GM23338 (cell line): ENCODE data around the gene SLC30A3. TPM values are rescaled to one million over a fixed set of nuclear protein-coding genes. Genes with fewer than 3 reads are reported as not detected.

Experiments
- ATAC-seq: fragments of 200-7000 bp; cut with Tn5 transposase; 3 replicates; pipeline ENCODE4 v1.9.1; 2020
- DNase-seq: peaks from one replicate; pipeline ENCODE4 v3.0.0-alpha.2; 2015; ENCODE audit warnings: low spot score
- H2AFZ ChIP-seq: fragments of 200-600 bp; sonication (generic); 2 replicates; pipeline ENCODE4 v1.8.0; 2016; ENCODE audit warnings: antibody characterized with exemption, mild to moderate bottlenecking, moderate library complexity
- H3F3A ChIP-seq: fragments of 200-600 bp; sonication (generic); replicated peaks from 2 replicates; pipeline ENCODE4 v1.8.0; 2017; ENCODE audit warnings: antibody characterized with exemption, mixed run types, low read depth
- H3K27ac ChIP-seq: fragments of 200-600 bp; sonication (generic); 2 replicates; pipeline ENCODE4 v1.6.1; 2016; ENCODE audit warnings: low read depth
- H3K27me3 ChIP-seq: fragments of 200-600 bp; sonication (generic); 2 replicates; pipeline ENCODE4 v1.8.0; 2016; ENCODE audit warnings: mild to moderate bottlenecking, mixed run types, moderate library complexity; ENCODE audit not compliant: insufficient read depth
- H3K36me3 ChIP-seq: fragments of 200-600 bp; sonication (generic); 2 replicates; pipeline ENCODE4 v1.8.0; 2016; ENCODE audit warnings: mild to moderate bottlenecking; ENCODE audit not compliant: insufficient read depth
- H3K4me1 ChIP-seq: fragments of 200-600 bp; sonication (generic); 2 replicates; pipeline ENCODE4 v1.8.0; 2016; ENCODE audit warnings: mild to moderate bottlenecking, moderate library complexity; ENCODE audit not compliant: insufficient read depth
- H3K4me2 ChIP-seq: fragments of 200-600 bp; sonication (generic); 2 replicates; pipeline ENCODE4 v1.7.1; 2017; ENCODE audit warnings: mixed run types
- H3K4me3 ChIP-seq: fragments of 200-600 bp; sonication (generic); 2 replicates; pipeline ENCODE4 v1.6.1; 2016; ENCODE audit warnings: mixed run types
- H3K79me2 ChIP-seq: fragments of 200-600 bp; sonication (generic); replicated peaks from 2 replicates; pipeline ENCODE4 v1.8.0; 2017; ENCODE audit warnings: mild to moderate bottlenecking; ENCODE audit not compliant: insufficient read depth
- H3K9me2 ChIP-seq: fragments of 200-600 bp; sonication (generic); 2 replicates; pipeline ENCODE4 v1.8.0; 2017; ENCODE audit not compliant: insufficient read depth
- H4K20me1 ChIP-seq: fragments of 200-600 bp; sonication (generic); replicated peaks from 2 replicates; pipeline ENCODE4 v1.8.0; 2017; ENCODE audit warnings: mild to moderate bottlenecking; ENCODE audit not compliant: insufficient read depth
- H3K27ac Mint-ChIP-seq: 2 replicates; pipeline ENCODE4 v1.8.0; 2020; ENCODE audit warnings: inconsistent platforms, mild to moderate bottlenecking, moderate library complexity, mixed read lengths
- H3K27me3 Mint-ChIP-seq: 3 replicates; pipeline ENCODE4 v1.8.0; 2022; ENCODE audit warnings: low read depth, mild to moderate bottlenecking, moderate library complexity, mixed read lengths, inconsistent platforms; ENCODE audit not compliant: insufficient read depth, poor library complexity
- H3K36me3 Mint-ChIP-seq: 3 replicates; pipeline ENCODE4 v1.8.0; 2021; ENCODE audit warnings: low read depth, mild to moderate bottlenecking, inconsistent platforms, moderate library complexity, mixed read lengths
- H3K4me1 Mint-ChIP-seq: 3 replicates; pipeline ENCODE4 v1.8.0; 2020; ENCODE audit warnings: mild to moderate bottlenecking, inconsistent platforms, mixed read lengths
- H3K4me3 Mint-ChIP-seq: 3 replicates; pipeline ENCODE4 v1.8.0; 2021; ENCODE audit warnings: moderate library complexity, mild to moderate bottlenecking, inconsistent platforms, mixed read lengths
- H3K9me3 Mint-ChIP-seq: 3 replicates; pipeline ENCODE4 v1.8.0; 2020; ENCODE audit warnings: moderate library complexity, mild to moderate bottlenecking, inconsistent platforms, mixed read lengths
- CREB1 ChIP-seq: fragments of 250-450 bp; sonication (Bioruptor Pico); IDR thresholded peaks from 2 replicates; pipeline ENCODE4 v1.5.0; 2020; ENCODE audit warnings: low read depth, mild to moderate bottlenecking, moderate library complexity
- CTCF ChIP-seq, 2 experiments: fragments of 200-600 bp in 1 of 2; sonication (generic) in 1 of 2; conservative IDR thresholded peaks; 2 replicates each; pipeline versions ENCODE4 v1.5.1 to v1.6.1; 2016 to 2017; ENCODE audit warnings: antibody characterized with exemption in 2 of 2, low read depth in 2 of 2, mild to moderate bottlenecking in 2 of 2, moderate library complexity in 1 of 2
- ETS1 ChIP-seq: IDR thresholded peaks from 2 replicates; pipeline ENCODE4 v1.6.1; 2016; ENCODE audit warnings: antibody characterized with exemption
- EZH2phosphoT487 ChIP-seq: fragments of 200-600 bp; sonication (generic); IDR thresholded peaks from one replicate; pipeline ENCODE4 v1.8.1; 2018; ENCODE audit warnings: antibody characterized with exemption; ENCODE audit not compliant: unreplicated experiment
- JUNB ChIP-seq: IDR thresholded peaks from one replicate; pipeline ENCODE4 v1.6.1; 2016; ENCODE audit warnings: antibody characterized with exemption; ENCODE audit not compliant: unreplicated experiment
- NANOG ChIP-seq: IDR thresholded peaks from 2 replicates; pipeline ENCODE4 v1.6.1; 2016; ENCODE audit warnings: antibody characterized with exemption, borderline replicate concordance
- POLR2AphosphoS5 ChIP-seq: IDR thresholded peaks from 2 replicates; pipeline ENCODE4 v1.6.1; 2016; ENCODE audit warnings: antibody characterized with exemption, low read depth
- STAT1 ChIP-seq: IDR thresholded peaks from one replicate; pipeline ENCODE4 v1.6.1; 2016; ENCODE audit warnings: antibody characterized with exemption; ENCODE audit not compliant: unreplicated experiment
- ZNF114 ChIP-seq: fragments of 250-450 bp; sonication (Bioruptor Pico); IDR thresholded peaks from 2 replicates; pipeline ENCODE4 v1.5.0; 2020; ENCODE audit warnings: mild to moderate bottlenecking, moderate library complexity
- ZNF331 ChIP-seq: fragments of 250-450 bp; sonication (Bioruptor Pico); IDR thresholded peaks from 2 replicates; pipeline ENCODE4 v1.5.0; 2020; ENCODE audit warnings: low read depth, mild to moderate bottlenecking, moderate library complexity
- polyA plus RNA-seq: library from polyadenylated mRNA; unstranded; fragments of >200 nt; fragmentation: Nextera tagmentation; extraction: Ambion mirVana; gene quantifications from 2 replicates; pipeline ENCODE4 v1.2.1, GENCODE V29; 2016
- total RNA-seq: library from RNA; depleted of rRNA; stranded (reverse); fragments of >200 nt; shearing (Covaris generic); gene quantifications from 2 replicates; pipeline ENCODE4 v1.2.3, GENCODE V29; 2014

Gene SLC30A3
- total and polyA plus RNA-seq, 2 experiments from 2014 or later = 4.1 to 8.3 TPM

GRCh38 chr2:27249891-27250651 lies 12.8 kb downstream of the SLC30A3 start:
- Histone ChIP-seq H3K79me2 (no peaks in the 10 kb centered on the region), H3K4me2 (peak overlapping the region; percentile 84), H3K4me3 (peak overlapping the region; percentile 55), H3K4me1 (peaks cover 10% of the 10 kb centered on the region), H3K27ac (no peak overlapping the region), H3K36me3 (no peaks in the 10 kb centered on the region), H2AFZ (peak overlapping the region; percentile 99), H3F3A (peaks cover 12% of the 10 kb centered on the region), H3K27me3 (peaks cover 14% of the 10 kb centered on the region), H4K20me1 (no peaks in the 10 kb centered on the region), H3K9me2 (no peaks in the 10 kb centered on the region)
- Mint-ChIP-seq H3K4me1 (peaks cover 18% of the 10 kb centered on the region), H3K27me3 (peaks cover 23% of the 10 kb centered on the region), H3K27ac (no peak overlapping the region), H3K4me3 (peak overlapping the region; percentile 62), H3K9me3 (no peaks in the 10 kb centered on the region; the same call in 2 of the 3 replicates), H3K36me3 (no peaks in the 10 kb centered on the region)
- ATAC-seq (peak; percentile 87), DNase-seq (peak; percentile 92)
- peak; percentile 85 to 99 for TF ChIP-seq CTCF (conservative IDR thresholded peaks at IDR 0.05; ENCODE audit: low read depth in 2 of 2)
- peak; percentile 45; the same call in 1 of the 2 replicates for TF ChIP-seq ETS1
- no peak for TF ChIP-seq ZNF114 (CRISPR knock-in tag)
- TF ChIP-seq POLR2AphosphoS5 = peak; percentile 30; the same call in 1 of the 2 replicates

- Mint-ChIP-seq H3K36me3 (peaks cover 5% of the 10 kb centered on the region), H3K27ac (no peak overlapping the region), H3K4me3 (no peak overlapping the region), H3K9me3 (no peaks in the 10 kb centered on the region; the same call in 2 of the 3 replicates), H3K27me3 (peaks cover 23% of the 10 kb centered on the region), H3K4me1 (peaks cover 18% of the 10 kb centered on the region)
- Histone ChIP-seq H2AFZ (peak overlapping the region; percentile 89; the same call in 1 of the 2 replicates), H3K4me3 (no peak overlapping the region), H3K4me1 (peaks cover 10% of the 10 kb centered on the region), H3K36me3 (no peaks in the 10 kb centered on the region), H3F3A (peaks cover 14% of the 10 kb centered on the region), H4K20me1 (no peaks in the 10 kb centered on the region), H3K27me3 (peaks cover 14% of the 10 kb centered on the region), H3K27ac (no peak overlapping the region), H3K79me2 (no peaks in the 10 kb centered on the region), H3K9me2 (no peaks in the 10 kb centered on the region), H3K4me2 (no peak overlapping the region; the same call in 1 of the 2 replicates)
- no peak for ATAC-seq
- TF ChIP-seq NANOG (no peak), STAT1 (no peak), EZH2phosphoT487 (no peak), CREB1 (CRISPR knock-in tag) (no peak), ZNF114 (CRISPR knock-in tag) (no peak), JUNB (no peak), ZNF331 (CRISPR knock-in tag) (no peak), POLR2AphosphoS5 (no peak)
- DNase-seq = no peak
Measured at GRCh38 chr2:27249159-27249890, 13.5 kb downstream of the SLC30A3 start.
